SU-DHL-6 (cell line): ENCODE data around the gene FOXD3.

ENCODE experiments used
- H2AFZ ChIP-seq: fragments of 200-600 bp; sonication (generic); 2 replicates; pipeline ENCODE4 v1.6.1; 2014; ENCODE audit warnings: low read depth, mild to moderate bottlenecking, moderate library complexity, mixed read lengths, antibody characterized with exemption, low read length; ENCODE audit not compliant: severe bottlenecking
- H3F3A ChIP-seq: fragments of 200-600 bp; shearing (Covaris generic); 2 replicates; pipeline ENCODE4 v1.6.0; 2016; ENCODE audit warnings: antibody characterized with exemption, mild to moderate bottlenecking; ENCODE audit not compliant: insufficient read depth
- H3K27ac ChIP-seq: fragments of 200-600 bp; sonication (generic); 2 replicates; pipeline ENCODE4 v1.5.1; 2016; ENCODE audit warnings: low read depth, mild to moderate bottlenecking, low read length, moderate library complexity, mixed read lengths
- H3K27me3 ChIP-seq: fragments of 200-600 bp; sonication (generic), shearing (Covaris generic); 2 replicates; pipeline ENCODE4 v1.6.0; 2014; ENCODE audit warnings: mild to moderate bottlenecking, low read length
- H3K36me3 ChIP-seq: fragments of 200-600 bp; sonication (generic); 2 replicates; pipeline ENCODE4 v1.6.1; 2014; ENCODE audit warnings: mild to moderate bottlenecking, low read length, mixed read lengths
- H3K4me2 ChIP-seq: fragments of 300-600, 200-600 bp; shearing (Covaris generic), sonication (generic); 2 replicates; pipeline ENCODE4 v1.6.0; 2014; ENCODE audit warnings: low read length, low read depth, mild to moderate bottlenecking; ENCODE audit not compliant: poor library complexity, severe bottlenecking
- H3K4me3 ChIP-seq: fragments of 200-600 bp; sonication (generic); 2 replicates; pipeline ENCODE4 v1.5.1; 2014; ENCODE audit warnings: antibody characterized with exemption, low read length, mild to moderate bottlenecking, mixed read lengths; ENCODE audit not compliant: insufficient read depth, poor library complexity, severe bottlenecking
- H3K79me2 ChIP-seq: fragments of 200-600 bp; sonication (generic); 2 replicates; pipeline ENCODE4 v1.6.1; 2014; ENCODE audit warnings: mild to moderate bottlenecking, low read length, moderate library complexity; ENCODE audit not compliant: insufficient read depth
- H3K9ac ChIP-seq: fragments of 200-600 bp; sonication (generic); 2 replicates; pipeline ENCODE4 v1.7.0; 2014; ENCODE audit warnings: mild to moderate bottlenecking, low read length
- H3K9me2 ChIP-seq: fragments of 200-600 bp; sonication (generic); replicated peaks from 2 replicates; pipeline ENCODE4 v1.6.1; 2014; ENCODE audit warnings: low read length; ENCODE audit not compliant: insufficient read depth
- H3K9me3 ChIP-seq: fragments of 200-600 bp; sonication (generic); 2 replicates; pipeline ENCODE4 v1.6.1; 2014; ENCODE audit warnings: low read length, mixed read lengths; ENCODE audit not compliant: insufficient read depth
- H4K20me1 ChIP-seq: fragments of 200-600 bp; sonication (generic); 2 replicates; pipeline ENCODE4 v1.6.1; 2014; ENCODE audit warnings: low read depth, mild to moderate bottlenecking, antibody characterized with exemption, low read length, moderate library complexity, mixed read lengths
- CTCF ChIP-seq: fragments of 200-600 bp; sonication (generic); IDR thresholded peaks from one replicate; pipeline ENCODE4 v1.5.1; 2017; ENCODE audit warnings: antibody characterized with exemption, mild to moderate bottlenecking, low read length, moderate library complexity; ENCODE audit not compliant: insufficient read depth, poor library complexity, severe bottlenecking
- EZH2phosphoT487 ChIP-seq: fragments of 200-600 bp; sonication (generic), shearing (Covaris generic); conservative IDR thresholded peaks from 2 replicates; pipeline ENCODE4 v1.6.1; 2018; ENCODE audit warnings: mild to moderate bottlenecking, antibody characterized with exemption, low read length, moderate library complexity, mixed read lengths

FOXD3 gene

GRCh38 chr1:63328781-63329180, 6.4 kb downstream of the FOXD3 start:
- H4K20me1 ChIP-seq, result no peaks in the 10 kb centered on the region
- no peak overlapping the region for H3K27ac ChIP-seq
- H3F3A ChIP-seq, result peaks cover 12% of the 10 kb centered on the region; the same call in 1 of the 2 replicates
- H2AFZ ChIP-seq, result no peak overlapping the region
- H3K27me3 ChIP-seq, result no peaks in the 10 kb centered on the region
- no peaks in the 10 kb centered on the region for H3K36me3 ChIP-seq
- no peaks in the 10 kb centered on the region for H3K9me2 ChIP-seq
- no peak overlapping the region for H3K4me2 ChIP-seq
- no peaks in the 10 kb centered on the region for H3K79me2 ChIP-seq
- H3K9ac ChIP-seq, result no peak overlapping the region
- TF ChIP-seq CTCF, result no peak
- no peak for TF ChIP-seq EZH2phosphoT487
- no peak overlapping the region for H3K4me3 ChIP-seq
- no peaks in the 10 kb centered on the region for H3K9me3 ChIP-seq

GRCh38 chr1:63329621-63330330, 7.4 kb downstream of the FOXD3 start:
- Histone ChIP-seq H3K27me3 (no peaks in the 10 kb centered on the region), H3K27ac (no peak overlapping the region), H3F3A (peaks cover 12% of the 10 kb centered on the region; the same call in 1 of the 2 replicates), H3K79me2 (no peaks in the 10 kb centered on the region), H4K20me1 (no peaks in the 10 kb centered on the region), H3K9me2 (no peaks in the 10 kb centered on the region), H3K9ac (no peak overlapping the region), H3K4me3 (no peak overlapping the region), H2AFZ (no peak overlapping the region), H3K36me3 (no peaks in the 10 kb centered on the region), H3K9me3 (no peaks in the 10 kb centered on the region), H3K4me2 (no peak overlapping the region)
- no peak for TF ChIP-seq EZH2phosphoT487
- no peak for TF ChIP-seq CTCF

GRCh38 chr1:63330331-63330916, 8.1 kb downstream of the FOXD3 start:
- Histone ChIP-seq H3K9me3 (no peaks in the 10 kb centered on the region), H3K36me3 (no peaks in the 10 kb centered on the region), H3K4me2 (no peak overlapping the region), H3K27me3 (no peaks in the 10 kb centered on the region), H3K79me2 (no peaks in the 10 kb centered on the region), H3K9ac (no peak overlapping the region), H4K20me1 (no peaks in the 10 kb centered on the region), H3K4me3 (no peak overlapping the region), H3K9me2 (no peaks in the 10 kb centered on the region), H3F3A (peaks cover 5% of the 10 kb centered on the region; the same call in 1 of the 2 replicates), H3K27ac (no peak overlapping the region), H2AFZ (no peak overlapping the region)
- no peak for TF ChIP-seq EZH2phosphoT487
- no peak for TF ChIP-seq CTCF
